Neuronal stem cell (in vitro differentiated cells): ENCODE measurements around the gene BCAS3.
"Not testable (repeated sequence)": the region's sequence is repeated elsewhere in the genome, so short reads cannot be mapped to it uniquely, and the experiment has no call there.

ENCODE experiments used
- DNase-seq: peaks from one replicate; pipeline ENCODE4 v3.0.0-alpha.2; 2013; ENCODE audit warnings: low spot score
- H2AFZ ChIP-seq: one replicate; pipeline ENCODE4 v1.6.1; 2013; ENCODE audit warnings: mild to moderate bottlenecking, low read length, inconsistent platforms
- H2AK5ac ChIP-seq: 2 replicates; pipeline ENCODE4 v1.6.1; 2013; ENCODE audit warnings: low read depth, mild to moderate bottlenecking, inconsistent platforms, low read length, moderate library complexity, mixed read lengths
- H2BK120ac ChIP-seq: 2 replicates; pipeline ENCODE4 v1.6.1; 2013; ENCODE audit warnings: low read depth, mild to moderate bottlenecking, inconsistent platforms, low read length, moderate library complexity, mixed read lengths
- H2BK12ac ChIP-seq: one replicate; pipeline ENCODE4 v1.6.1; 2013; ENCODE audit warnings: low read length, inconsistent platforms
- H2BK15ac ChIP-seq: 2 replicates; pipeline ENCODE4 v1.6.1; 2013; ENCODE audit warnings: mild to moderate bottlenecking, low read length, inconsistent platforms, mixed read lengths
- H2BK5ac ChIP-seq: one replicate; pipeline ENCODE4 v1.6.1; 2013; ENCODE audit warnings: inconsistent platforms, mild to moderate bottlenecking, low read length, moderate library complexity
- H3K14ac ChIP-seq: one replicate; pipeline ENCODE4 v1.6.1; 2013; ENCODE audit warnings: low read length, inconsistent platforms
- H3K18ac ChIP-seq: 2 replicates; pipeline ENCODE4 v1.6.1; 2013; ENCODE audit warnings: low read length, inconsistent platforms
- H3K23ac ChIP-seq: 2 replicates; pipeline ENCODE4 v1.6.1; 2013; ENCODE audit warnings: low read depth, mild to moderate bottlenecking, mixed read lengths, low read length, inconsistent platforms; ENCODE audit not compliant: poor library complexity
- H3K27ac ChIP-seq: replicated peaks from 3 replicates; pipeline ENCODE4 v1.5.1; 2013; ENCODE audit warnings: low read length, inconsistent platforms
- H3K27me3 ChIP-seq, 3 experiments: 2 replicates each; pipeline ENCODE4 v1.6.1; 2013; ENCODE audit warnings: low read length in 3 of 3, mild to moderate bottlenecking in 2 of 3, inconsistent platforms in 1 of 3, low read depth in 1 of 3, mixed read lengths in 1 of 3, moderate library complexity in 1 of 3; ENCODE audit not compliant: control insufficient read depth in 3 of 3, insufficient read depth in 3 of 3
- H3K36me3 ChIP-seq, 2 donors: replicated peaks in 1 of 2; 2 replicates each; pipeline ENCODE4 v1.6.1; 2013; ENCODE audit warnings: low read length in 2 of 2; ENCODE audit not compliant: control insufficient read depth in 2 of 2, insufficient read depth in 2 of 2
- H3K4ac ChIP-seq: 2 replicates; pipeline ENCODE4 v1.6.1; 2013; ENCODE audit warnings: inconsistent platforms, mild to moderate bottlenecking, low read length, moderate library complexity
- H3K4me1 ChIP-seq, 2 donors: 1 replicate in 1 of 2; 2 replicates in 1 of 2; pipeline ENCODE4 v1.6.1; 2013; ENCODE audit warnings: low read length in 2 of 2, low read depth in 1 of 2; ENCODE audit not compliant: control insufficient read depth in 2 of 2, insufficient read depth in 1 of 2
- H3K4me2 ChIP-seq: one replicate; pipeline ENCODE4 v1.6.1; 2013; ENCODE audit warnings: mild to moderate bottlenecking, low read length, inconsistent platforms; ENCODE audit not compliant: insufficient read depth, poor library complexity, severe bottlenecking
- H3K4me3 ChIP-seq, 2 donors: 2 replicates each; pipeline ENCODE4 v1.5.1; 2013; ENCODE audit warnings: low read length in 2 of 2, mild to moderate bottlenecking in 2 of 2, inconsistent platforms in 1 of 2, moderate library complexity in 1 of 2
- H3K79me1 ChIP-seq: one replicate; pipeline ENCODE4 v1.6.1; 2013; ENCODE audit warnings: low read depth, mild to moderate bottlenecking, inconsistent platforms, low read length, moderate library complexity
- H3K9ac ChIP-seq: one replicate; pipeline ENCODE4 v1.6.1; 2013; ENCODE audit warnings: mild to moderate bottlenecking, low read depth, low read length, inconsistent platforms; ENCODE audit not compliant: poor library complexity
- H3K9me3 ChIP-seq, 2 donors: replicated peaks in 1 of 2; 2 replicates each; pipeline versions ENCODE3 to v1.6.1; 2013; ENCODE audit warnings: low read length in 2 of 2, mild to moderate bottlenecking in 2 of 2, inconsistent platforms in 1 of 2, low read depth in 1 of 2, mixed read lengths in 1 of 2, moderate library complexity in 1 of 2; ENCODE audit not compliant: control insufficient read depth in 2 of 2, insufficient read depth in 1 of 2
- H4K8ac ChIP-seq: one replicate; pipeline ENCODE4 v1.6.1; 2013; ENCODE audit warnings: low read depth, mild to moderate bottlenecking, inconsistent platforms, low read length, moderate library complexity
- H4K91ac ChIP-seq: one replicate; pipeline ENCODE4 v1.6.1; 2013; ENCODE audit warnings: low read length, low read depth, mild to moderate bottlenecking, inconsistent platforms; ENCODE audit not compliant: poor library complexity
- WGBS, 2 donors: extraction: QIAGEN DNeasy Blood & Tissue Kit; methylation state at CpG; one replicate each; pipeline ENCODE4 v1.1.7; 2013; ENCODE audit warnings: missing lambda C conversion rate in 2 of 2, mixed read lengths in 1 of 2; ENCODE audit not compliant: insufficient read length in 2 of 2, insufficient replicate concordance in 1 of 2; ENCODE audit errors: extremely low coverage in 2 of 2; 5-methylcytosine and 5-hydroxymethylcytosine counted together

The BCAS3 gene

GRCh38 chr17:61426482-61427304 is 749.0 kb downstream of the BCAS3 start:
- no peak overlapping the region for H3K4ac ChIP-seq
- DNase-seq: no peak
- 100% methylated on average over 4 of the region's 10 CpGs; no CpG with 5 or more reads in 1 of the 2 donors for WGBS, 2 donors

GRCh38 chr17:61427567-61427966 is 749.9 kb downstream of the BCAS3 start:
- no peak for DNase-seq

More at GRCh38 chr17:61426482-61427304, 749.0 kb downstream of the BCAS3 start:
- no peak overlapping the region for H2AFZ ChIP-seq
- H3K4me1 ChIP-seq: no peaks in the 10 kb centered on the region
- H3K27me3 ChIP-seq: peaks cover 0 to 19% (median 0%) of the 10 kb centered on the region in 3 experiments
- no peaks in the 10 kb centered on the region for H3K79me1 ChIP-seq
- H2BK120ac ChIP-seq: no peak overlapping the region
- H2BK12ac ChIP-seq: no peak overlapping the region
- H2BK5ac ChIP-seq: no peak overlapping the region
- H3K9me3 ChIP-seq: no peaks in the 10 kb centered on the region
- H3K18ac ChIP-seq: no peak overlapping the region
- H3K4me3 ChIP-seq: no peak overlapping the region
- H3K23ac ChIP-seq: no peak overlapping the region
- H2AK5ac ChIP-seq: no peak overlapping the region
- no peak overlapping the region for H3K9ac ChIP-seq
- no peak overlapping the region for H3K27ac ChIP-seq
- H4K91ac ChIP-seq: no peak overlapping the region
- no peaks in the 10 kb centered on the region for H3K36me3 ChIP-seq
- no peak overlapping the region for H3K4me2 ChIP-seq
- no peak overlapping the region for H4K8ac ChIP-seq
- H3K14ac ChIP-seq: no peak overlapping the region
- no peak overlapping the region for H2BK15ac ChIP-seq

GRCh38 chr17:61429274-61429673 is 751.6 kb downstream of the BCAS3 start:
- no peak overlapping the region for H2BK120ac ChIP-seq
- no peak overlapping the region for H2AK5ac ChIP-seq
- H3K23ac ChIP-seq: no peak overlapping the region
- WGBS, 2 donors: no CpG with 5 or more reads among the region's 1 CpG
- H4K8ac ChIP-seq: no peak overlapping the region
- no peak overlapping the region for H3K18ac ChIP-seq
- no peaks in the 10 kb centered on the region for H3K79me1 ChIP-seq
- H2BK15ac ChIP-seq: no peak overlapping the region
- no peak overlapping the region for H3K4ac ChIP-seq
- no peaks in the 10 kb centered on the region for H3K9me3 ChIP-seq
- no peak overlapping the region for H2BK5ac ChIP-seq
- DNase-seq: no peak
- H3K27me3 ChIP-seq: peaks cover 0 to 9% (median 0%) of the 10 kb centered on the region in 3 experiments
- no peaks in the 10 kb centered on the region for H3K36me3 ChIP-seq
- no peaks in the 10 kb centered on the region for H3K4me1 ChIP-seq
- no peak overlapping the region for H3K14ac ChIP-seq
- no peak overlapping the region for H3K4me3 ChIP-seq
- no peak overlapping the region for H3K27ac ChIP-seq
- no peak overlapping the region for H3K4me2 ChIP-seq
- no peak overlapping the region for H2BK12ac ChIP-seq
- H3K9ac ChIP-seq: no peak overlapping the region
- H4K91ac ChIP-seq: no peak overlapping the region
- no peak overlapping the region for H2AFZ ChIP-seq

More at GRCh38 chr17:61427567-61427966, 749.9 kb downstream of the BCAS3 start:
- Histone ChIP-seq H3K4me2 (no peak overlapping the region), H3K14ac (no peak overlapping the region), H4K91ac (no peak overlapping the region), H3K9me3 (no peaks in the 10 kb centered on the region), H3K36me3 (no peaks in the 10 kb centered on the region), H3K27me3 (peaks cover 0 to 12% (median 0%) of the 10 kb centered on the region in 3 experiments), H3K9ac (no peak overlapping the region), H2AK5ac (no peak overlapping the region), H3K23ac (no peak overlapping the region), H2BK15ac (no peak overlapping the region), H3K4ac (no peak overlapping the region), H3K79me1 (no peaks in the 10 kb centered on the region), H3K18ac (no peak overlapping the region), H4K8ac (no peak overlapping the region), H3K4me1 (no peaks in the 10 kb centered on the region), H2AFZ (no peak overlapping the region), H3K27ac (no peak overlapping the region), H2BK120ac (no peak overlapping the region), H2BK5ac (no peak overlapping the region), H2BK12ac (no peak overlapping the region), H3K4me3 (no peak overlapping the region)

GRCh38 chr17:61429831-61430230 is 752.2 kb downstream of the BCAS3 start:
- not testable (repeated sequence) for H4K8ac ChIP-seq, H3K4me3 ChIP-seq, H4K91ac ChIP-seq, H2BK12ac ChIP-seq, H3K23ac ChIP-seq, H2BK120ac ChIP-seq, H3K79me1 ChIP-seq, H2BK5ac ChIP-seq, H3K4me1 ChIP-seq, H3K9me3 ChIP-seq, H3K27ac ChIP-seq, H3K36me3 ChIP-seq, H3K4me2 ChIP-seq, H3K4ac ChIP-seq, H3K18ac ChIP-seq, H3K14ac ChIP-seq, H2AFZ ChIP-seq, DNase-seq, H3K9ac ChIP-seq, H2AK5ac ChIP-seq, H3K27me3 ChIP-seq, H2BK15ac ChIP-seq
- WGBS, 2 donors: no CpG with 5 or more reads among the region's 6 CpGs
